ENCODE data around the gene TSLP.

Gene TSLP

GRCh38 chr5:111095982-111096381, 24.5 kb downstream of the TSLP start:
- no peak for TF ChIP-seq CTCF (IDR thresholded peaks at IDR 0.05; ENCODE audit: insufficient read depth, missing control alignments)
- DNase-seq (ENCODE audit: insufficient read length, low spot score) (no peak), FAIRE-seq (no peak)

- no peak for TF ChIP-seq CTCF (IDR thresholded peaks at IDR 0.05; ENCODE audit: insufficient read depth, missing control alignments)
- no peak for FAIRE-seq
- no peak for DNase-seq (ENCODE audit: insufficient read length, low spot score)
Observed at GRCh38 chr5:111099058-111099778, 27.7 kb downstream of the TSLP start.

- FAIRE-seq (no peak), DNase-seq (ENCODE audit: insufficient read length, low spot score) (no peak)
- TF ChIP-seq CTCF (IDR thresholded peaks at IDR 0.05; ENCODE audit: insufficient read depth, missing control alignments) = no peak
Observed at GRCh38 chr5:111106320-111106948, 34.9 kb downstream of the TSLP start.

GRCh38 chr5:111107371-111107770, 35.9 kb downstream of the TSLP start:
- no peak for FAIRE-seq
- TF ChIP-seq CTCF (IDR thresholded peaks at IDR 0.05; ENCODE audit: insufficient read depth, missing control alignments) = no peak
- no peak for DNase-seq (ENCODE audit: insufficient read length, low spot score)

GRCh38 chr5:111111956-111112355, 40.4 kb downstream of the TSLP start:
- no peak for FAIRE-seq
- TF ChIP-seq CTCF (IDR thresholded peaks at IDR 0.05; ENCODE audit: insufficient read depth, missing control alignments) = no peak
- no peak for DNase-seq (ENCODE audit: insufficient read length, low spot score)

- peak; percentile 96 for FAIRE-seq
Observed at GRCh38 chr5:111113678-111114077, 42.2 kb downstream of the TSLP start.

More at GRCh38 chr5:111113678-111114077, 42.2 kb downstream of the TSLP start:
- no peak for TF ChIP-seq CTCF (IDR thresholded peaks at IDR 0.05; ENCODE audit: insufficient read depth, missing control alignments)
- DNase-seq (ENCODE audit: insufficient read length, low spot score) = no peak
